Endothelial cell of umbilical vein (primary cell): ENCODE data around the gene PPAN.

Source experiments
- CTCF ChIP-seq, 2 donors: IDR thresholded peaks; 1 replicate in 1 of 2; 2 replicates in 1 of 2; pipeline ENCODE4 v1.5.1; 2011; ENCODE audit warnings: low read length in 2 of 2, mild to moderate bottlenecking in 2 of 2, moderate library complexity in 2 of 2, control low read depth in 1 of 2, inconsistent platforms in 1 of 2, low read depth in 1 of 2; ENCODE audit not compliant: insufficient read depth in 1 of 2; ENCODE audit errors: extremely low read depth in 1 of 2
- JUN ChIP-seq: IDR thresholded peaks from 2 replicates; pipeline ENCODE4 v1.6.1; 2011; ENCODE audit warnings: borderline replicate concordance, low read depth; ENCODE audit not compliant: insufficient read length, insufficient read depth
- MAX ChIP-seq: IDR thresholded peaks from 2 replicates; pipeline ENCODE4 v1.6.1; 2011; ENCODE audit not compliant: insufficient read depth, insufficient read length
- POLR2A ChIP-seq: IDR thresholded peaks from 2 replicates; pipeline ENCODE4 v1.6.1; 2012; ENCODE audit warnings: low read depth, mild to moderate bottlenecking, control low read depth, low read length

- TF ChIP-seq POLR2A (no peak), CTCF (IDR thresholded peaks at IDR 0.05; ENCODE audit: extremely low read depth in 1 of 2, insufficient read depth in 1 of 2, low read depth in 1 of 2, low read length in 2 of 2) (no peak), JUN (no peak), MAX (no peak)
Observed at GRCh38 chr19:10114651-10115391, 8.7 kb downstream of the PPAN start.
